Germinal center (tissue), 1 donor: ENCODE data around the gene OR8B4.
"Not testable (repeated sequence)": the region's sequence is repeated elsewhere in the genome, so short reads cannot be mapped to it uniquely, and the experiment has no call there.

ENCODE experiments used
- DNase-seq: peaks from one replicate; pipeline ENCODE4 v3.0.0; 2012; ENCODE audit warnings: mixed read lengths, low spot score

Gene OR8B4, protein sequence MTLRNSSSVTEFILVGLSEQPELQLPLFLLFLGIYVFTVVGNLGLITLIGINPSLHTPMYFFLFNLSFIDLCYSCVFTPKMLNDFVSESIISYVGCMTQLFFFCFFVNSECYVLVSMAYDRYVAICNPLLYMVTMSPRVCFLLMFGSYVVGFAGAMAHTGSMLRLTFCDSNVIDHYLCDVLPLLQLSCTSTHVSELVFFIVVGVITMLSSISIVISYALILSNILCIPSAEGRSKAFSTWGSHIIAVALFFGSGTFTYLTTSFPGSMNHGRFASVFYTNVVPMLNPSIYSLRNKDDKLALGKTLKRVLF

DNA sequence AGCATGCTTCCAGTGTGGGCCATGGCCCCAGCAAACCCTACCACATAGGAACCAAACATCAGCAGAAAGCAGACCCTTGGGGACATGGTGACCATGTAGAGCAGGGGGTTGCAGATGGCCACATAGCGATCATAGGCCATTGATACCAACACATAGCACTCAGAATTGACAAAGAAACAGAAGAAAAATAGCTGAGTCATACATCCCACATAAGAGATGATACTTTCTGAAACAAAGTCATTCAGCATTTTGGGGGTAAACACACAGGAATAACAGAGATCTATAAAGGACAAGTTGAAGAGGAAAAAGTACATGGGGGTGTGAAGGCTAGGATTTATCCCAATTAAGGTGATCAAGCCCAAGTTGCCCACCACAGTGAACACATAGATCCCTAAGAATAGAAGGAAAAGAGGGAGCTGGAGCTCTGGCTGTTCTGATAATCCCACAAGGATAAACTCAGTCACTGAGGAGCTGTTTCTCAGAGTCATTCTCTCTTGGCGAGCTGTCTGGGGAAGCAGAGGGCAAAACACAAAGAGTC lies at the start of gene OR8B4:
Gene OR8B4, minus strand, starts transcription at position 488 of the 538 bp plus-strand sequence. Its CDS starts 0 bp downstream, at position 488.
- DNase-seq, result no peak

GRCh38 chr11:124474079-124474478 lies 49.4 kb upstream of the OR8B4 start:
- no peak for DNase-seq

DNA sequence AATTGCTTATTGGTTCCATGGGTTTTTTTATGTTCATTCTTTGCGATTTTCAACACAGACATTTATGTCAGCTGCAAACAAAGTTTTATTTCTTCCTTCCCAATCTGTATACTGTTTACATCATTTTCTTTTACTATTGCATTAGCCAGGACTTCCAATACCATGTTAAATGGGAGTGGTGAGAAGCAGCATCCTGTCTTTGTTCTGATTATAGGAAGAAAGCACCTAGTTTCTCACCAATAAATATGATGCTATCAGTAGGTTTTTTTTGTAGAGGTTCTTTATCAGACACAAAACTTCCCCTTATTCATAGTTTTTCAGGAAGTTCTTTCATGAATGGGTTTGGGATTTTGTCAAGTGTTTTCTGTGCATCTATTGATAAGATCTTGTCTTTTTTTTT lies 48.8 kb upstream of the OR8B4 start:
- no peak for DNase-seq

- DNase-seq, result no peak
These were observed 46.0 kb upstream of the OR8B4 start for GRCh38 chr11:124470561-124471227.

GRCh38 chr11:124467381-124467927 lies 42.8 kb upstream of the OR8B4 start:
- no peak for DNase-seq

- no peak for DNase-seq
These were observed 40.7 kb upstream of the OR8B4 start for GRCh38 chr11:124465368-124465767.

GRCh38 chr11:124463990-124464389 lies 39.3 kb upstream of the OR8B4 start:
- no peak for DNase-seq

DNA sequence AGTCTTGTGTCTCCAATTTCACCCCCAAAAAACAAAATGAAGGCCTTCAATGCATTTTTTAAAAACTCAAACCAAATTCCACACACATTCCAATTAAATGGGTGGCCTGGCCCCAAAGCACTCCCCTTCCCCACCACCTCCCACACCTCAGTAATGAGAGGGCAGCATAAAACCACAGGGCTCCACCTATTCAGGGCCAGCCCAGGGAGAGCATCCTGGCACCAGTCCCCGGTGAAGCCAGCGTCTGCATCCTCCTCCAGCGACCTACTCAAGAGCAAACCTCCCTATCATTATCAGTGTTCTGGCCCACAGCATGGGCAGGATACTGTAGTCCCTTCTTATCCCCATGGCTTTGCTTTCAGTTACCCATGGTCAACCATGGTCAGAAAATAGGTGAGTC lies 38.7 kb upstream of the OR8B4 start:
- DNase-seq, result no peak

DNA sequence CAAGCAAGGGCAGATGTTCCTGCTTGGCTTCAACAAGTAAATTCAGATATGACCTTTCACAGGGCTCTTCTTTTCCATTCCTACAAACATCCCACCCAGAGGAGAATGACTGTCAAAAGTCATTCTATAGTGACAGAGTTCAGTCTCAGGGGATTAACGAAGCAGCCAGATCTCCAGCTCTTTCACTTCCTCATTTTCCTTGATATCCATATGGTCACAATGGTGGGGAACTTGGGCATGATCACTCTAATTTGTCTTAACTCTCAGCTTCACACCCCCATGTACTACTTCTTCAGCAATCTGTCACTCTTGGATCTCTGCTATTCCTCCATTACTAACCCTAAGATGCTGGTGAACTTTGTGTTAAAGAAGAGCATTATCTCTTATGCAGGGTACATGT lies 35.8 kb upstream of the OR8B4 start:
- DNase-seq, result no peak

DNA sequence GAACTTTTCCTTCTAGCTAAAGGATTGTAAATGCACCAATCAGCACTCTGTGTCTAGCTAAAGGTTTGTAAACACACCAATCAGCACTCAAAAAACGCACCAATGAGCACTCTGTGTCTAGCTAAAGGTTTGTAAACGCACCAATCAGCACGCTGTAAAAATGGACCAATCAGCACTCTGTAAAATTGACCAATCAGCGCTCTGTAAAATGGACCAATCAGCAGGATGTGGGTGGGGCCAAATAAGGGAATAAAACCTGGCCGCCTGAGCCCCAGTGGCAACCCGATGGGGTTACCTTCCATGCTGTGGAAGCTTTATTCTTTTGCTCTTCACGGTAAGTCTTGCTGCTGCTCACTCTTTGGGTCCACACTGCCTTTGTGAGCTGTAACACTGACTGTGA lies 34.7 kb upstream of the OR8B4 start:
- not testable (repeated sequence) for DNase-seq

GRCh38 chr11:124454552-124454951 lies 29.9 kb upstream of the OR8B4 start:
- DNase-seq, result no peak

- DNase-seq, result no peak
These were observed 22.2 kb upstream of the OR8B4 start for GRCh38 chr11:124446916-124447315.

GRCh38 chr11:124445646-124446150 lies 21.0 kb upstream of the OR8B4 start, which contains the start of gene OR8B8:
Gene OR8B8, minus strand, starts transcription at chr11:124445696. Its CDS starts 4,611 bp downstream, at chr11:124441085.
- no peak for DNase-seq

- DNase-seq, result no peak
These were observed 18.2 kb upstream of the OR8B4 start for GRCh38 chr11:124442847-124443246.

- no peak for DNase-seq
These were observed 17.8 kb upstream of the OR8B4 start for GRCh38 chr11:124442442-124442841.

DNA sequence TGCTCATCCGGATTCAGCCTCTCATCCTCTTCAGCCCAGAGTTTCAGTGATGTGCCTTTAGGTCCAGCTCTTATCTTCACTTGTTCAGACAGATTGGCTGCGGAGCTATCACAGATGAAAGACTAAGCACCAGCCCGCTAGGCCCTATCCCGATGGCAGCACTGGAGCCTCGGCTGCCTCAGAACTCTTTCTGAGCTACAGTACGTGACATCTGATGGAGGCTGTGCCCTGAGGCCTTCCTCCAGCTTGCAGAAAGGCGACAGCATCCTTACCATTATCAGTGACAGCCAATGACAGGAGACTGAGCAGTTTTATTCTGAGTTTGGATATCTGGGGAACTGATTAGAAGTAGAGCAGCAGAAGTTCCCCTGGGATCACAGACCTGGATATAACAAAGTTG lies 16.8 kb upstream of the OR8B4 start:
- no peak for DNase-seq

GRCh38 chr11:124441081-124441480 lies 16.4 kb upstream of the OR8B4 start:
- no peak for DNase-seq

DNA sequence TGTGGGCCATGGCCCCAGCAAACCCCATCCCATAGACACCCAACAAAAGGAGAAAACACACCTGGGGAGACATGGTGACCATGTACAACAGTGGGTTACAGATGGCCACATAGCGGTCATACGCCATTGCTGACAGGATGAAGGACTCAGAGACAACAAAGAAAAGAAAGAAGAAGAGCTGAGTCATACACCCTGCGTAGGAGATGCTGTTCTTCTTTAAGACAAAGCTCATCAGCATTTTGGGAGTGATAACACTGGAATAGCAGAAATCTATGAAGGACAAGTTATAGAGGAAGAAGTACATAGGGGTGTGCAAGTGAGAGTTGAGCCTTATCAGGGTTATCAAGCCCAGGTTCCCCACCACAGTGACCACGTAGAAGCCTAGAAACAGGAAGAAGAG lies 15.9 kb upstream of the OR8B4 start:
- no peak for DNase-seq

GRCh38 chr11:124434699-124435098 lies 10.0 kb upstream of the OR8B4 start:
- no peak for DNase-seq

DNA sequence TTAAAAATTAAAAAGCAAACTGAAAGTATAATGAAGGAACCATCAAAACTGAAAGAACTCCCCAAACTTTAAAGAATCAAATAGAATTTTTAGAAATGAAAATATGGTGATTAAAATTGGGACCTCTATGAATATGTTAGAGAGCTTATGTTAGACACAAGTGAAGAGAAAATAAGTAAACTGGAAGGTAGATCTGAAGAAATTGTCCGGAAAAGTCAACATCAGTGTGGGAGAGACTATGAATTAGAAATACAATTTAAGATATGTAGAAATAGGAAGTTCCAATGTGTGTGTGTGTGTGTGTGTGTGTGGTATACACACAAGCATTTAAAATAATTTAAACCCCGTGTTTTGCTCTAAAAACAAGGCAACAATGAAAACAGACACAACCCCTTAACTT lies 4.9 kb upstream of the OR8B4 start:
- no peak for DNase-seq

- no peak for DNase-seq
These were observed 3.6 kb downstream of the OR8B4 start for GRCh38 chr11:124421043-124421442.

- peak; percentile 4 for DNase-seq
These were observed 9.2 kb downstream of the OR8B4 start for GRCh38 chr11:124415356-124415923.

DNA sequence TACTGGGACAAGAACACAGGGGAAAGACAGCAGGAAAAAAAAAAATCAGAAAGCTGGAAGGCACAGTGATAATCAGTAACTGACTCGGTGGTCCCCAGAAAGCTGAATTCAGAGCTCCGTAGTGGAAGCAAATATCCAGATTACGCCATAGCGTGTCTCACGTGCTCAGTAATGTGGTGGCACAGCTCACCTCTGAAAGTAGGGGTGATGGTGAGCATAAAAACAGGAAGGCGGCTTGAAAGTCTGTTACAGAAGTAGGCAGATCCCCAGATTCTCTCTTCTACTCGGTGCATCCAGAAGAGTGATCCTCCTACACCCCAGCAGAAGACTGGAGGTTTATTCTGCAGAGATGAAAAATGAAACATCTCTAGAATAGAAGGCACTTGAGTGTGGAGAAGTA lies 14.8 kb downstream of the OR8B4 start:
- DNase-seq, result no peak
